ENCODE measurements around the gene NAALADL2. TPM values are rescaled to one million over a fixed set of nuclear protein-coding genes. Genes with fewer than 3 reads are reported as not detected.

Gene NAALADL2
- total RNA-seq, 1 experiment from 2014 or later: 1.9 TPM

- H3K4me1 ChIP-seq (ENCODE audit: insufficient read depth, low read length): 0 out of 2 replicates have a peak, but pooled peaks cover 6% of the 10 kb centered on the region
- TF ChIP-seq CTCF (conservative IDR thresholded peaks at IDR 0.05; ENCODE audit: low read depth, low read length): no peak
- no peak for TF ChIP-seq EZH2phosphoT487 (IDR thresholded peaks at IDR 0.05; ENCODE audit: borderline replicate concordance, low read length)
- TF ChIP-seq EZH2 (IDR thresholded peaks at IDR 0.05; ENCODE audit: low read length, unreplicated experiment): no peak
- ATAC-seq (peak; percentile 54), DNase-seq (peak; percentile 23)
- no peak overlapping the region for H3K9ac ChIP-seq (ENCODE audit: low read length)
- no peaks in the 10 kb centered on the region for H3K9me2 ChIP-seq (replicated peaks; ENCODE audit: low read length)
- BruUV-seq (replicated peaks): no TSS peak
- no peaks in the 10 kb centered on the region for H3K79me2 ChIP-seq (ENCODE audit: low read length)
- H3K36me3 ChIP-seq (ENCODE audit: low read depth, low read length): no peaks in the 10 kb centered on the region
- ChIA-PET POLR2A (ENCODE audit: unreplicated experiment) (no interaction called here), CTCF (no interaction called here)
- H3K9me3 ChIP-seq (ENCODE audit: low read length): no peaks in the 10 kb centered on the region
- H2AFZ ChIP-seq (ENCODE audit: low read length): no peak overlapping the region
- H3K4me3 ChIP-seq (ENCODE audit: low read length): no peak overlapping the region
- no peaks in the 10 kb centered on the region for H3F3A ChIP-seq (ENCODE audit: low read length, unreplicated experiment)
- H3K27ac ChIP-seq (ENCODE audit: low read length): no peak overlapping the region
- H3K27me3 ChIP-seq (ENCODE audit: low read length): no peaks in the 10 kb centered on the region
- H3K4me2 ChIP-seq (ENCODE audit: low read length): no peak overlapping the region
- H4K20me1 ChIP-seq (ENCODE audit: low read length): no peaks in the 10 kb centered on the region
- intact Hi-C loops (cut with micrococcal nuclease): loop anchor here (10.0 kb wide), 2 partner anchors 158 to 618 kb away; no protein-coding TSS in a partner anchor
Measured at GRCh38 chr3:174986685-174987084, 127.6 kb downstream of the NAALADL2 start.

DNA sequence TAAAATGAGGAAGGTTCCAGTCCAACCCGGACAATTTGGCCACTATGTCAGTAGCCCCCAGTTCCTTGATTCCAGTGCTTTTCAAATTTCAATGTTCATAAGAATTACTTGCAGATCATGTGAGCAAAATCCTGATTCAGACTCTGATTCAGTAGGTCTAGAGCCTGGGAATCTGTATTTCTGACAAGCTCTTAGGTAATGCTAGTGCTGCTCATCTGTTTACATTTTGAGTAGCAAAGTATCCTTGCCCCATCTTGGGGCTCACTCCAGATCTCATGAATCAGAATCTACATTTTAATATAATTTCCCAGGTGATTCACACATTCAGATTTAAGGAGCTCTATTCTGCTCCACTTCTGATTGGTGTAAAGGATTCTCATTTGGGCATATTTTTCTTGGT lies 142.0 kb downstream of the NAALADL2 start:
- ChIA-PET POLR2A (ENCODE audit: unreplicated experiment) (no interaction called here), CTCF (no interaction called here)
- Histone ChIP-seq H3K4me1 (ENCODE audit: insufficient read depth, low read length) (peaks cover 26% of the 10 kb centered on the region), H3K79me2 (ENCODE audit: low read length) (no peaks in the 10 kb centered on the region), H3K9me2 (replicated peaks; ENCODE audit: low read length) (no peaks in the 10 kb centered on the region), H4K20me1 (ENCODE audit: low read length) (no peaks in the 10 kb centered on the region), H3K27me3 (ENCODE audit: low read length) (no peaks in the 10 kb centered on the region), H3K36me3 (ENCODE audit: low read depth, low read length) (no peaks in the 10 kb centered on the region), H3K4me3 (ENCODE audit: low read length) (no peak overlapping the region), H2AFZ (ENCODE audit: low read length) (no peak overlapping the region), H3K4me2 (ENCODE audit: low read length) (no peak overlapping the region), H3K9me3 (ENCODE audit: low read length) (no peaks in the 10 kb centered on the region), H3F3A (ENCODE audit: low read length, unreplicated experiment) (no peaks in the 10 kb centered on the region), H3K27ac (ENCODE audit: low read length) (no peak overlapping the region), H3K9ac (ENCODE audit: low read length) (no peak overlapping the region)
- DNase-seq (no peak), ATAC-seq (no peak)
- BruUV-seq (replicated peaks): no TSS peak
- no peak for TF ChIP-seq EZH2phosphoT487 (IDR thresholded peaks at IDR 0.05; ENCODE audit: borderline replicate concordance, low read length)
- no peak for TF ChIP-seq CTCF (conservative IDR thresholded peaks at IDR 0.05; ENCODE audit: low read depth, low read length)
- TF ChIP-seq EZH2 (IDR thresholded peaks at IDR 0.05; ENCODE audit: low read length, unreplicated experiment): no peak
- intact Hi-C loops (cut with micrococcal nuclease): no loop called here

DNA sequence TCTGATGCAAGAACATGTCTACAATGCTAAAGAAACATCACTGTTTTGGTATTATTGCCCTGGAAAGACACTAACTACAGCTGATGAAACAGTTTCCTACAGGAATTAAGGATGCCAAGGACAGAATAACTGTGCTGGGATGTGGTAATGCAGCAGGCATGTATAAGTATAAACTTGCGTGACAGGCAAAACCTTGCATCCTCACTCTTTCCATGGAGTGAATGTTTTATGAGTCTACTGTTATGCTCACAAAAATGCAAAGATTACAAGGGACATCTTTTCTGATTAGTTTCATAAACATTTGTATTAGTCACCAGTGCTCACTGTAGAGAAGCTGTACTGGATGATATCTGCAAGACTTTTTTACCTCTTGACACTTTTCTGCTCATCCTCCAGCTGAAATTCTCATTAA lies 143.6 kb downstream of the NAALADL2 start:
- BruUV-seq (replicated peaks): no TSS peak
- intact Hi-C loops (cut with micrococcal nuclease): no loop called here
- Histone ChIP-seq H3K27me3 (ENCODE audit: low read length) (no peaks in the 10 kb centered on the region), H3K9me3 (ENCODE audit: low read length) (no peaks in the 10 kb centered on the region), H4K20me1 (ENCODE audit: low read length) (no peaks in the 10 kb centered on the region), H3K9me2 (replicated peaks; ENCODE audit: low read length) (no peaks in the 10 kb centered on the region), H3K79me2 (ENCODE audit: low read length) (no peaks in the 10 kb centered on the region), H3K4me2 (ENCODE audit: low read length) (no peak overlapping the region), H3K36me3 (ENCODE audit: low read depth, low read length) (no peaks in the 10 kb centered on the region), H3K4me1 (ENCODE audit: insufficient read depth, low read length) (peaks cover 34% of the 10 kb centered on the region), H3K27ac (ENCODE audit: low read length) (peak overlapping the region; percentile 58), H3K4me3 (ENCODE audit: low read length) (no peak overlapping the region), H3F3A (ENCODE audit: low read length, unreplicated experiment) (no peaks in the 10 kb centered on the region), H2AFZ (ENCODE audit: low read length) (no peak overlapping the region), H3K9ac (ENCODE audit: low read length) (no peak overlapping the region)
- ATAC-seq (peak; percentile 74), DNase-seq (peak; percentile 81)
- CTCF ChIA-PET: no interaction called here
- POLR2A ChIA-PET (ENCODE audit: unreplicated experiment): no interaction called here
- TF ChIP-seq CTCF (conservative IDR thresholded peaks at IDR 0.05; ENCODE audit: low read depth, low read length) (no peak), EZH2phosphoT487 (IDR thresholded peaks at IDR 0.05; ENCODE audit: borderline replicate concordance, low read length) (no peak), EZH2 (IDR thresholded peaks at IDR 0.05; ENCODE audit: low read length, unreplicated experiment) (no peak)
